ENCODE data around the gene SNRNP35.
"Not testable (repeated sequence)": the region's sequence is repeated elsewhere in the genome, so short reads cannot be mapped to it uniquely, and the experiment has no call there.

SNRNP35 gene

GRCh38 chr12:123489580-123489979 is 31.6 kb downstream of the SNRNP35 start:
- DNase-seq (ENCODE audit: low spot score in 2 of 2), result no peak
- no peak overlapping the region for H3K4me3 Mint-ChIP-seq
- no peaks in the 10 kb centered on the region for H3K9me3 Mint-ChIP-seq
- peaks cover 3% of the 10 kb centered on the region for H3K4me1 Mint-ChIP-seq
- H3K27me3 Mint-ChIP-seq, result peaks cover 2% of the 10 kb centered on the region
- H3K27ac Mint-ChIP-seq, result no peak overlapping the region
- ATAC-seq (ENCODE audit: low read depth), result no peak
- H3K36me3 Mint-ChIP-seq, result no peaks in the 10 kb centered on the region

- ATAC-seq (ENCODE audit: low read depth) (no peak), DNase-seq (ENCODE audit: low spot score in 2 of 2) (no peak)
- Mint-ChIP-seq H3K36me3 (no peaks in the 10 kb centered on the region), H3K4me3 (no peak overlapping the region), H3K4me1 (peaks cover 3% of the 10 kb centered on the region), H3K27ac (no peak overlapping the region), H3K27me3 (peaks cover 2% of the 10 kb centered on the region), H3K9me3 (no peaks in the 10 kb centered on the region)
Observed at GRCh38 chr12:123490089-123490488, 32.1 kb downstream of the SNRNP35 start.

GRCh38 chr12:123491056-123491455 is 33.1 kb downstream of the SNRNP35 start:
- Mint-ChIP-seq H3K36me3 (no peaks in the 10 kb centered on the region), H3K9me3 (no peaks in the 10 kb centered on the region), H3K4me3 (no peak overlapping the region), H3K27ac (no peak overlapping the region), H3K4me1 (peaks cover 2% of the 10 kb centered on the region), H3K27me3 (peaks cover 2% of the 10 kb centered on the region)
- DNase-seq (ENCODE audit: low spot score in 2 of 2) (no peak), ATAC-seq (ENCODE audit: low read depth) (no peak)

GRCh38 chr12:123491481-123491880 is 33.5 kb downstream of the SNRNP35 start:
- no peaks in the 10 kb centered on the region for H3K4me1 Mint-ChIP-seq
- ATAC-seq (ENCODE audit: low read depth), result no peak
- H3K27me3 Mint-ChIP-seq, result peaks cover 2% of the 10 kb centered on the region

GRCh38 chr12:123492339-123493039 is 34.5 kb downstream of the SNRNP35 start:
- not testable (repeated sequence) for DNase-seq (ENCODE audit: low spot score in 2 of 2); H3K9me3 Mint-ChIP-seq; H3K4me1 Mint-ChIP-seq; H3K27ac Mint-ChIP-seq; ATAC-seq (ENCODE audit: low read depth); H3K36me3 Mint-ChIP-seq; H3K27me3 Mint-ChIP-seq; H3K4me3 Mint-ChIP-seq

More at GRCh38 chr12:123491481-123491880, 33.5 kb downstream of the SNRNP35 start:
- no peak for DNase-seq (ENCODE audit: low spot score in 2 of 2)
- Mint-ChIP-seq H3K27ac (no peak overlapping the region), H3K36me3 (no peaks in the 10 kb centered on the region), H3K4me3 (no peak overlapping the region), H3K9me3 (no peaks in the 10 kb centered on the region)

GRCh38 chr12:123494124-123494851 is 36.3 kb downstream of the SNRNP35 start:
- peaks cover 2% of the 10 kb centered on the region for H3K4me1 Mint-ChIP-seq
- no peak overlapping the region for H3K4me3 Mint-ChIP-seq
- no peaks in the 10 kb centered on the region for H3K9me3 Mint-ChIP-seq
- H3K36me3 Mint-ChIP-seq, result peaks cover 2% of the 10 kb centered on the region
- H3K27me3 Mint-ChIP-seq, result peaks cover 4% of the 10 kb centered on the region
- no peak overlapping the region for H3K27ac Mint-ChIP-seq
- DNase-seq (ENCODE audit: low spot score in 2 of 2), result no peak
- no peak for ATAC-seq (ENCODE audit: low read depth)

- ATAC-seq (ENCODE audit: low read depth) (no peak), DNase-seq (ENCODE audit: low spot score in 2 of 2) (no peak)
- H3K4me1 Mint-ChIP-seq, result peaks cover 2% of the 10 kb centered on the region
- H3K36me3 Mint-ChIP-seq, result peaks cover 4% of the 10 kb centered on the region
- no peaks in the 10 kb centered on the region for H3K9me3 Mint-ChIP-seq
- no peak overlapping the region for H3K27ac Mint-ChIP-seq
- peaks cover 4% of the 10 kb centered on the region for H3K27me3 Mint-ChIP-seq
- H3K4me3 Mint-ChIP-seq, result no peak overlapping the region
Observed at GRCh38 chr12:123497065-123497464, 39.1 kb downstream of the SNRNP35 start.

- Mint-ChIP-seq H3K27me3 (peaks cover 4% of the 10 kb centered on the region), H3K4me3 (no peak overlapping the region), H3K27ac (no peak overlapping the region), H3K9me3 (no peaks in the 10 kb centered on the region), H3K4me1 (peaks cover 2% of the 10 kb centered on the region), H3K36me3 (peaks cover 4% of the 10 kb centered on the region)
- DNase-seq (ENCODE audit: low spot score in 2 of 2) (no peak), ATAC-seq (ENCODE audit: low read depth) (no peak)
Observed at GRCh38 chr12:123498126-123498825, 40.3 kb downstream of the SNRNP35 start.

- H3K4me1 Mint-ChIP-seq, result peaks cover 2% of the 10 kb centered on the region
- H3K36me3 Mint-ChIP-seq, result peaks cover 4% of the 10 kb centered on the region
- ATAC-seq (ENCODE audit: low read depth) (no peak), DNase-seq (ENCODE audit: low spot score in 2 of 2) (no peak)
- H3K27ac Mint-ChIP-seq, result no peak overlapping the region
- H3K4me3 Mint-ChIP-seq, result no peak overlapping the region
- peaks cover 2% of the 10 kb centered on the region for H3K27me3 Mint-ChIP-seq
- no peaks in the 10 kb centered on the region for H3K9me3 Mint-ChIP-seq
Observed at GRCh38 chr12:123499332-123499731, 41.4 kb downstream of the SNRNP35 start.

- Mint-ChIP-seq H3K4me3 (no peak overlapping the region), H3K27ac (no peak overlapping the region), H3K36me3 (peaks cover 4% of the 10 kb centered on the region), H3K4me1 (peaks cover 2% of the 10 kb centered on the region), H3K27me3 (peaks cover 2% of the 10 kb centered on the region), H3K9me3 (no peaks in the 10 kb centered on the region)
- ATAC-seq (ENCODE audit: low read depth) (no peak), DNase-seq (ENCODE audit: low spot score in 2 of 2) (no peak)
Observed at GRCh38 chr12:123502163-123502704, 44.3 kb downstream of the SNRNP35 start.

- ATAC-seq (ENCODE audit: low read depth) (no peak), DNase-seq (ENCODE audit: low spot score in 2 of 2) (no peak)
- no peaks in the 10 kb centered on the region for H3K27me3 Mint-ChIP-seq
- no peak overlapping the region for H3K4me3 Mint-ChIP-seq
- H3K4me1 Mint-ChIP-seq, result peaks cover 2% of the 10 kb centered on the region
- no peak overlapping the region for H3K27ac Mint-ChIP-seq
- no peaks in the 10 kb centered on the region for H3K9me3 Mint-ChIP-seq
- no peaks in the 10 kb centered on the region for H3K36me3 Mint-ChIP-seq
Observed at GRCh38 chr12:123506059-123506842, 48.3 kb downstream of the SNRNP35 start.

GRCh38 chr12:123506843-123507236 is 48.9 kb downstream of the SNRNP35 start:
- DNase-seq (ENCODE audit: low spot score in 2 of 2), result no peak
- Mint-ChIP-seq H3K36me3 (no peaks in the 10 kb centered on the region), H3K4me1 (peaks cover 2% of the 10 kb centered on the region)

GRCh38 chr12:123512838-123513665 is 55.1 kb downstream of the SNRNP35 start:
- DNase-seq (ENCODE audit: low spot score in 2 of 2) (no peak), ATAC-seq (ENCODE audit: low read depth) (no peak)
- Mint-ChIP-seq H3K9me3 (no peaks in the 10 kb centered on the region), H3K27ac (no peak overlapping the region), H3K4me3 (no peak overlapping the region), H3K27me3 (no peaks in the 10 kb centered on the region), H3K36me3 (peaks cover 4% of the 10 kb centered on the region), H3K4me1 (peaks cover 2% of the 10 kb centered on the region)

More at GRCh38 chr12:123506843-123507236, 48.9 kb downstream of the SNRNP35 start:
- no peak overlapping the region for H3K4me3 Mint-ChIP-seq
- H3K27me3 Mint-ChIP-seq, result no peaks in the 10 kb centered on the region
- no peak for ATAC-seq (ENCODE audit: low read depth)
- H3K27ac Mint-ChIP-seq, result no peak overlapping the region
- no peaks in the 10 kb centered on the region for H3K9me3 Mint-ChIP-seq

Measured in memory B cell (primary cell).